T-cell (primary cell): ENCODE data around the gene TRAPPC12. TPM values are rescaled to one million over a fixed set of nuclear protein-coding genes. Genes with fewer than 3 reads are reported as not detected.

ENCODE experiments used
- ATAC-seq, 4 experiments: fragments of 200-7000 bp in 3 of 4; fragments of 150-1000 bp in 1 of 4; cut with Tn5 transposase; replicated peaks in 1 of 4; 1 replicate in 3 of 4; 2 replicates in 1 of 4; pipeline ENCODE4 v1.10.0; 2021; ENCODE audit warnings: moderate library complexity in 3 of 4, mild to moderate bottlenecking in 2 of 4, moderate number of reproducible peaks in 1 of 4
- CTCF ChIA-PET, 2 donors: fragments of 300-600 bp; sonication (Branson Sonifier 250); formaldehyde crosslinking; loops; one replicate each; lab custom pipeline; 2022; ENCODE audit warnings: antibody characterized with exemption in 2 of 2; lab: Charles Lee
- POLR2A ChIA-PET, 2 donors: fragments of 300-600 bp; sonication (Branson Sonifier 250); formaldehyde crosslinking; loops; one replicate each; lab custom pipeline; 2022; ENCODE audit warnings: antibody characterized with exemption in 2 of 2; lab: Charles Lee
- DNase-seq, 35 experiments: peaks; one replicate each; pipeline versions ENCODE4 v3.0.0 to v3.0.0-alpha.2; 2013 to 2023
- H3K27ac ChIP-seq: one replicate; pipeline ENCODE4 v1.5.1; 2013; ENCODE audit warnings: low read length
- H3K27me3 ChIP-seq, 2 experiments: replicated peaks in 1 of 2; 1 replicate in 1 of 2; 2 replicates in 1 of 2; pipeline versions ENCODE4 v1.6.1 to v1.7.0; 2013; ENCODE audit warnings: low read length in 1 of 2, mixed read lengths in 1 of 2; ENCODE audit not compliant: control insufficient read depth in 2 of 2, insufficient read depth in 2 of 2; ENCODE audit errors: extremely low read depth in 1 of 2
- H3K36me3 ChIP-seq, 2 donors: 1 replicate in 1 of 2; 2 replicates in 1 of 2; pipeline versions ENCODE4 v1.6.1 to v1.7.0; 2013; ENCODE audit warnings: low read length in 1 of 2; ENCODE audit not compliant: control insufficient read depth in 2 of 2, insufficient read depth in 1 of 2; ENCODE audit errors: extremely low read depth in 1 of 2
- H3K4me1 ChIP-seq, 2 experiments: 1 replicate in 1 of 2; 2 replicates in 1 of 2; pipeline versions ENCODE4 v1.6.1 to v1.7.0; 2013; ENCODE audit warnings: low read length in 2 of 2, mixed read lengths in 1 of 2; ENCODE audit not compliant: insufficient read depth in 2 of 2, control insufficient read depth in 1 of 2; ENCODE audit errors: extremely low read depth in 1 of 2
- H3K4me3 ChIP-seq, 2 donors: 1 replicate in 1 of 2; 2 replicates in 1 of 2; pipeline versions ENCODE4 v1.5.1 to v1.7.0; 2013; ENCODE audit warnings: mild to moderate bottlenecking in 2 of 2, low read length in 1 of 2, moderate library complexity in 1 of 2; ENCODE audit not compliant: control insufficient read depth in 1 of 2; ENCODE audit errors: extremely low read depth in 1 of 2
- H3K9me3 ChIP-seq: 2 replicates; pipeline ENCODE4 v1.7.0; 2013
- H3K27ac Mint-ChIP-seq, 2 donors: one replicate each; pipeline ENCODE4 v1.8.0; 2020 to 2021; ENCODE audit warnings: mild to moderate bottlenecking in 2 of 2, mixed read lengths in 2 of 2
- H3K27me3 Mint-ChIP-seq, 2 donors: one replicate each; pipeline ENCODE4 v1.8.0; 2021 to 2022; ENCODE audit warnings: mixed read lengths in 2 of 2
- H3K36me3 Mint-ChIP-seq: one replicate; pipeline ENCODE4 v1.8.0; 2021; ENCODE audit warnings: mixed read lengths
- H3K4me1 Mint-ChIP-seq, 3 donors: one replicate each; pipeline ENCODE4 v1.8.0; 2020 to 2022; ENCODE audit warnings: mixed read lengths in 3 of 3, mild to moderate bottlenecking in 1 of 3
- H3K4me3 Mint-ChIP-seq, 3 donors: one replicate each; pipeline ENCODE4 v1.8.0; 2020 to 2022; ENCODE audit warnings: mild to moderate bottlenecking in 3 of 3, mixed read lengths in 3 of 3, moderate library complexity in 3 of 3
- H3K9me3 Mint-ChIP-seq, 3 donors: one replicate each; pipeline ENCODE4 v1.8.0; 2020 to 2022; ENCODE audit warnings: mixed read lengths in 3 of 3
- WGBS: methylation state at CpG from one replicate; pipeline ENCODE4 v1.1.5; 2013; ENCODE audit warnings: missing lambda C conversion rate; ENCODE audit not compliant: insufficient coverage; 5-methylcytosine and 5-hydroxymethylcytosine counted together
- total RNA-seq, 35 experiments: library from RNA in 6 of 35; stranded (reverse) in 6 of 35; fragments of 120-200 nt in 1 of 35; gene quantifications; one replicate each; pipeline versions ENCODE4 v1.2.1 to v1.2.4 and lab custom pipeline; 2013 to 2026

Gene TRAPPC12
- total RNA-seq, 5 donors from 2014 or later (not counting 1 experiment from before 2014, with no cell fraction given): 103 to 158 (median 152) TPM

DNA sequence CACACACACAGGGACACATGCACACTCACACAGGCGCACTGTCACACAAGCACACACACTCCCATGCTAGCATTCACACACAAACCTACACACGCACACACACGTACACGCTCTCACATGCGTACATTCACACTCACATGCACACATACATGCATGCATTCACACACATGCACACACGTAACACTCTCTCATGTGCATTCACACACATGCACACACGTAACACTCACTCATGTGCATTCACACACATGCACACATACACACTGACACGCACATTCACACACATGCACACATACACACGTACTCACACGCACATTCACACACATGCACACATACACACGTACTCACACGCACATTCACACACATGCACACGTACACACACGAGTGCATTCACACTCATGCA lies 123.6 kb downstream of the TRAPPC12 start:
- Histone ChIP-seq H3K4me3 (no peak overlapping the region), H3K27ac (no peak overlapping the region), H3K36me3 (peaks cover 27 to 52% of the 10 kb centered on the region in 2 donors), H3K9me3 (no peaks in the 10 kb centered on the region), H3K4me1 (no peaks in the 10 kb centered on the region), H3K27me3 (no peaks in the 10 kb centered on the region)
- POLR2A ChIA-PET: no interaction called here
- Mint-ChIP-seq H3K27me3 (no peaks in the 10 kb centered on the region), H3K4me1 (peaks cover 2 to 28% (median 10%) of the 10 kb centered on the region in 3 donors), H3K9me3 (no peaks in the 10 kb centered on the region), H3K27ac (no peak overlapping the region), H3K36me3 (peaks cover 67% of the 10 kb centered on the region), H3K4me3 (no peak overlapping the region)
- no peak for ATAC-seq
- WGBS: 92% methylated on average over 14 of the region's 14 CpGs
- CTCF ChIA-PET: no interaction called here
- DNase-seq: no peak

GRCh38 chr2:3503483-3503882 lies 124.0 kb downstream of the TRAPPC12 start:
- POLR2A ChIA-PET: no interaction called here
- 89% methylated on average over 12 of the region's 13 CpGs for WGBS
- no peak for ATAC-seq
- H3K9me3 Mint-ChIP-seq: peaks cover 0 to 2% (median 2%) of the 10 kb centered on the region in 3 donors
- H3K4me1 ChIP-seq: no peaks in the 10 kb centered on the region
- no peak overlapping the region for H3K4me3 ChIP-seq
- H3K27me3 ChIP-seq: no peaks in the 10 kb centered on the region
- H3K4me3 Mint-ChIP-seq: no peak overlapping the region
- no peak overlapping the region for H3K27ac ChIP-seq
- CTCF ChIA-PET: no interaction called here
- no peaks in the 10 kb centered on the region for H3K9me3 ChIP-seq
- H3K4me1 Mint-ChIP-seq: peaks cover 4 to 28% (median 12%) of the 10 kb centered on the region in 3 donors
- H3K36me3 Mint-ChIP-seq: peaks cover 66% of the 10 kb centered on the region
- no peaks in the 10 kb centered on the region for H3K27me3 Mint-ChIP-seq
- no peak for DNase-seq
- H3K36me3 ChIP-seq: peaks cover 27 to 51% of the 10 kb centered on the region in 2 donors
- no peak overlapping the region for H3K27ac Mint-ChIP-seq

DNA sequence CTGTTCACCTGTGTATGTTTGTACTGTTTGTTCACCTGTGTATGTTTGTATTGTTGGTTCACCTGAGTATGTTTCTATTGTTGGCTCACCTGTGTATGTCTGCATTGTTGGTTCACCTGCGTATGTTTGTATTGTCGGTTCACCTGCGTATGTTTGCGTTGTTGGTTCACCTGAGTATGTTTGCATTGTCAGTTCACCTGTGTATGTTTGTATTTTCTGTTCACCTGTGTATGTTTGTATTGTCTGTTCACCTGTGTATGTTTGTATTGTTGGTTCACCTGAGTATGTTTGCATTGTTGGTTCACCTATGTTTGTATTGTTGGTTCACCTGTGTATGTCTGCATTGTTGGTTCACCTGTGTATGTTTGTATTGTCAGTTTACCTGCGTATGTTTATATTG lies 125.2 kb downstream of the TRAPPC12 start:
- ATAC-seq (no peak), DNase-seq (no peak)
- Mint-ChIP-seq H3K9me3 (peaks cover 0 to 4% (median 4%) of the 10 kb centered on the region in 3 donors), H3K36me3 (peaks cover 64% of the 10 kb centered on the region), H3K4me1 (peaks cover 5 to 28% (median 13%) of the 10 kb centered on the region in 3 donors), H3K27ac (no peak overlapping the region), H3K4me3 (no peak overlapping the region), H3K27me3 (no peaks in the 10 kb centered on the region)
- H3K27me3 ChIP-seq: no peaks in the 10 kb centered on the region
- ChIA-PET POLR2A (no interaction called here), CTCF (no interaction called here)
- no peak overlapping the region for H3K4me3 ChIP-seq
- WGBS: 94% methylated on average over 4 of the region's 5 CpGs
- H3K27ac ChIP-seq: no peak overlapping the region
- H3K36me3 ChIP-seq: peaks cover 20 to 40% of the 10 kb centered on the region in 2 donors
- H3K9me3 ChIP-seq: no peaks in the 10 kb centered on the region
- no peaks in the 10 kb centered on the region for H3K4me1 ChIP-seq

GRCh38 chr2:3505771-3506170 lies 126.3 kb downstream of the TRAPPC12 start:
- no peaks in the 10 kb centered on the region for H3K9me3 ChIP-seq
- H3K27ac ChIP-seq: no peak overlapping the region
- CTCF ChIA-PET: no interaction called here

GRCh38 chr2:3512086-3512485 lies 132.6 kb downstream of the TRAPPC12 start:
- WGBS: 80% methylated on average over 1 of the region's 2 CpGs
- ChIA-PET POLR2A (interaction anchor here in 1 of 2 donors (0.7 kb wide), 1 partner anchor 149 kb away, joined by 3 read pairs; no protein-coding TSS in a partner anchor), CTCF (no interaction called here)
- H3K4me1 Mint-ChIP-seq: peaks cover 5 to 32% (median 23%) of the 10 kb centered on the region in 3 donors
- H3K36me3 ChIP-seq: peaks cover 3 to 32% of the 10 kb centered on the region in 2 donors
- H3K4me1 ChIP-seq: no peaks in the 10 kb centered on the region
- peaks cover 8 to 29% (median 10%) of the 10 kb centered on the region in 3 donors for H3K9me3 Mint-ChIP-seq
- H3K4me3 ChIP-seq: no peak overlapping the region
- no peaks in the 10 kb centered on the region for H3K27me3 Mint-ChIP-seq
- H3K36me3 Mint-ChIP-seq: peaks cover 80% of the 10 kb centered on the region
- H3K4me3 Mint-ChIP-seq: no peak overlapping the region
- no peak for DNase-seq
- ATAC-seq: no peak
- no peak overlapping the region for H3K27ac Mint-ChIP-seq
- H3K27ac ChIP-seq: no peak overlapping the region
- H3K27me3 ChIP-seq: no peaks in the 10 kb centered on the region
- H3K9me3 ChIP-seq: no peaks in the 10 kb centered on the region

More at GRCh38 chr2:3505771-3506170, 126.3 kb downstream of the TRAPPC12 start:
- peaks cover 68% of the 10 kb centered on the region for H3K36me3 Mint-ChIP-seq
- POLR2A ChIA-PET: interaction anchor here in 1 of 2 donors (0.6 kb wide), 2 partner anchors 9 to 14 kb away, joined by 3 read pairs; no protein-coding TSS in a partner anchor
- Histone ChIP-seq H3K4me1 (no peaks in the 10 kb centered on the region), H3K27me3 (no peaks in the 10 kb centered on the region), H3K4me3 (no peak overlapping the region), H3K36me3 (peaks cover 15 to 35% of the 10 kb centered on the region in 2 donors)
- H3K4me1 Mint-ChIP-seq: peaks cover 5 to 28% (median 13%) of the 10 kb centered on the region in 3 donors
- peaks cover 0 to 4% (median 4%) of the 10 kb centered on the region in 3 donors for H3K9me3 Mint-ChIP-seq
- H3K27me3 Mint-ChIP-seq: no peaks in the 10 kb centered on the region
- H3K27ac Mint-ChIP-seq: no peak overlapping the region
- DNase-seq: no peak
- H3K4me3 Mint-ChIP-seq: no peak overlapping the region
- WGBS: no CpG with 5 or more reads among the region's 4 CpGs
- ATAC-seq: no peak

DNA sequence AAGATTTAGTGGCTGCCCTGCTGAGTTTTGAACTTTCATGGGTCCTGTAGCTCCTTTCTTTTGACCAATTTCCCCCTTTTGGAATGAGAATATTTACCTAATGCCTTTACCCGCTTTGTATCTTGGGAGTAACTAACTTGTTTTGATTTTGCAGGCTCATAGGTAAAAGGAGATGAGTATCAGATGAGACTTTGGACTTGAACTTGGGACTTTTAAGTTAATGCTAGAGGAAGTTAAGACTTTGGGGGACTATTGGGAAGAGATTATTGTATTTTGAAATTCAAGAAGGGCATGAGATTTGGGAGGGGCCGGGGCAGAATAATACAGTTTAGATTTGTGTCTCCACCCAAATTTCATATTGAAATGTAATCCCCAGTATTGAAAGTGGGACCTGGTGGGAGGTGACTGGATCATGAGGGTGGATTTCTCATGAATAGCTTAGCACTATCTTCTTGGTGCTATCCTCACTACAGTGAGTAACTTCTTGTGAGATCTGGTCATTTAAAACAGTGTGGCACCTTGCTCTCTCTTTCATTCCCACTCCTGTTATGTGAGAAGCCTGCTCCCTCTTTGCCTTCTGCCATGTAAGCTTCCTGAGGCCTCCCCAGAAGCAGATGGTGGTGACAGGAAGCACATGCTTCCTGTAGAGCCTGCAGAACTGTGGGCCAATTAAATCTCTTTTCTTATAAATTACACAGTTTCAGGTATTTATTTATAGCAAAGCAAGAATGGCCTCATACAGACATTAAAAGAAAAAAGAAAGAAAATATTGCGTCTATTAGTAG lies 133.7 kb downstream of the TRAPPC12 start:
- H3K27ac ChIP-seq: no peak overlapping the region
- ChIA-PET POLR2A (no interaction called here), CTCF (no interaction called here)
- DNase-seq: no peak
- Mint-ChIP-seq H3K36me3 (peaks cover 71% of the 10 kb centered on the region), H3K9me3 (peaks cover 8 to 29% (median 10%) of the 10 kb centered on the region in 3 donors), H3K27me3 (no peaks in the 10 kb centered on the region), H3K4me1 (peaks cover 13 to 36% (median 30%) of the 10 kb centered on the region in 3 donors), H3K4me3 (no peak overlapping the region), H3K27ac (no peak overlapping the region)
- no peak overlapping the region for H3K4me3 ChIP-seq
- no peaks in the 10 kb centered on the region for H3K9me3 ChIP-seq
- no peak for ATAC-seq
- WGBS: 100% methylated on average over 1 of the region's 3 CpGs
- H3K4me1 ChIP-seq: peaks cover 2 to 3% of the 10 kb centered on the region in 2 experiments
- H3K27me3 ChIP-seq: no peaks in the 10 kb centered on the region
- peaks cover 3 to 32% of the 10 kb centered on the region in 2 donors for H3K36me3 ChIP-seq
